Tibial nerve (tissue), 4 donors: ENCODE data around the gene HHLA2.

Experiments
- CTCF ChIP-seq, 5 experiments: fragments of 200-600 bp in 3 of 5; fragments of 450-650 bp in 2 of 5; sonication (generic) in 3 of 5; IDR thresholded peaks; one replicate each; pipeline ENCODE4 v1.5.1; 2016 to 2019; ENCODE audit warnings: antibody characterized with exemption in 5 of 5, mild to moderate bottlenecking in 3 of 5, moderate library complexity in 2 of 5
- EP300 ChIP-seq, 2 donors: sonication (generic); formaldehyde crosslinking; IDR thresholded peaks; one replicate each; pipeline ENCODE4 v1.6.1; 2017; ENCODE audit warnings: antibody characterized with exemption in 2 of 2, mild to moderate bottlenecking in 1 of 2

- TF ChIP-seq CTCF (IDR thresholded peaks at IDR 0.05) (no peak), EP300 (IDR thresholded peaks at IDR 0.05) (no peak)
Observed at GRCh38 chr3:108296239-108296638, at the start of gene HHLA2.
